ENCODE data around the gene LRRC10B. TPM values are rescaled to one million over a fixed set of nuclear protein-coding genes. Genes with fewer than 3 reads are reported as not detected.

Gene LRRC10B
- total and polyA plus RNA-seq, 3 donors from 2014 or later: 4.8 to 6.4 (median 5.5) TPM

DNA sequence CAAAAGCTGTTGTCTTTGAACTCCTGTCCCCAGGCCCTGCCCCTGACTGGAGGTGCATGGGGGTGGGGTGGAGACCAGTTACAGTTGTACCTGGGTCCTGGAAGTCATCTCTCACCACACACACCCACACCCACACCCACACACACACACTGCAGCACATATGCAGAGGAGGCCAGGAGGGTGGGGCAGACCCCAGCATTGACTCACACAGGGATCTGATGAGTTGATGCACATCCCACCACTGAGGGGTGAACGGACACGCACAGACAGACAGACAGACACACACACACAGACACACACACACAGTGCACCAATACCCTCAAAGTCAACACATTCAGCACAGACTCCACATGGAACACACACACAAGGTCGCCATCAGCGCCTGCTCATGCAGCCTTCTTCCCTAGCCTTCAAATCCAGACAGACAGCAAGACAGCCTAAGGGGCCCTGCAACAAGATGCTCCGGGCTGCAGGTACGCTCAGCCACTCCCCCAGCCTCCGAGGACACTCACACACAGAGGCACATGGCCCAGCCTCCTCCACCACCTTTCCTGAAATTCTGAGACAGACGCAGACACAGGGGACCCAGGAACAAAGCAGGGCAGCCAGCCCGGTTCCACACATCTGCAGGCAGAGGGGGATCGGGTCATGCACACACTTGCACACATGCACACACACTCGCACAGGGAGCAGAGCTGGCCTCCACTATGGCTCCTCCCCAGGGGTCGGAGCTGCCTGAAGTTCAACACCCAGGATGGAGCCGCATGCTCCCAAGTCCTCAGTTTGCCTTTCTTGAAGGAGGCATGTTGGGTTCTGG is 45.8 kb downstream of the LRRC10B start:
- Histone ChIP-seq H3K27me3 (no peaks in the 10 kb centered on the region), H3K9me3 (no peaks in the 10 kb centered on the region), H3K36me3 (ENCODE audit: low read depth, missing control alignments) (no peaks in the 10 kb centered on the region), H3K27ac (no peak overlapping the region), H3K4me3 (no peak overlapping the region), H3K4me1 (no peaks in the 10 kb centered on the region)
- intact Hi-C loops (cut with DNase I; ENCODE audit: low total_unique reads): no loop called here
- TF ChIP-seq POLR2A (IDR thresholded peaks at IDR 0.05): no peak
- TF ChIP-seq, protein P1, sequence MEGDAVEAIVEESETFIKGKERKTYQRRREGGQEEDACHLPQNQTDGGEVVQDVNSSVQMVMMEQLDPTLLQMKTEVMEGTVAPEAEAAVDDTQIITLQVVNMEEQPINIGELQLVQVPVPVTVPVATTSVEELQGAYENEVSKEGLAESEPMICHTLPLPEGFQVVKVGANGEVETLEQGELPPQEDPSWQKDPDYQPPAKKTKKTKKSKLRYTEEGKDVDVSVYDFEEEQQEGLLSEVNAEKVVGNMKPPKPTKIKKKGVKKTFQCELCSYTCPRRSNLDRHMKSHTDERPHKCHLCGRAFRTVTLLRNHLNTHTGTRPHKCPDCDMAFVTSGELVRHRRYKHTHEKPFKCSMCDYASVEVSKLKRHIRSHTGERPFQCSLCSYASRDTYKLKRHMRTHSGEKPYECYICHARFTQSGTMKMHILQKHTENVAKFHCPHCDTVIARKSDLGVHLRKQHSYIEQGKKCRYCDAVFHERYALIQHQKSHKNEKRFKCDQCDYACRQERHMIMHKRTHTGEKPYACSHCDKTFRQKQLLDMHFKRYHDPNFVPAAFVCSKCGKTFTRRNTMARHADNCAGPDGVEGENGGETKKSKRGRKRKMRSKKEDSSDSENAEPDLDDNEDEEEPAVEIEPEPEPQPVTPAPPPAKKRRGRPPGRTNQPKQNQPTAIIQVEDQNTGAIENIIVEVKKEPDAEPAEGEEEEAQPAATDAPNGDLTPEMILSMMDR (IDR thresholded peaks at IDR 0.05): no peak
- no peak for DNase-seq
- WGBS, 2 donors: 64% methylated on average over 10 to 13 of the region's 13 CpGs

DNA sequence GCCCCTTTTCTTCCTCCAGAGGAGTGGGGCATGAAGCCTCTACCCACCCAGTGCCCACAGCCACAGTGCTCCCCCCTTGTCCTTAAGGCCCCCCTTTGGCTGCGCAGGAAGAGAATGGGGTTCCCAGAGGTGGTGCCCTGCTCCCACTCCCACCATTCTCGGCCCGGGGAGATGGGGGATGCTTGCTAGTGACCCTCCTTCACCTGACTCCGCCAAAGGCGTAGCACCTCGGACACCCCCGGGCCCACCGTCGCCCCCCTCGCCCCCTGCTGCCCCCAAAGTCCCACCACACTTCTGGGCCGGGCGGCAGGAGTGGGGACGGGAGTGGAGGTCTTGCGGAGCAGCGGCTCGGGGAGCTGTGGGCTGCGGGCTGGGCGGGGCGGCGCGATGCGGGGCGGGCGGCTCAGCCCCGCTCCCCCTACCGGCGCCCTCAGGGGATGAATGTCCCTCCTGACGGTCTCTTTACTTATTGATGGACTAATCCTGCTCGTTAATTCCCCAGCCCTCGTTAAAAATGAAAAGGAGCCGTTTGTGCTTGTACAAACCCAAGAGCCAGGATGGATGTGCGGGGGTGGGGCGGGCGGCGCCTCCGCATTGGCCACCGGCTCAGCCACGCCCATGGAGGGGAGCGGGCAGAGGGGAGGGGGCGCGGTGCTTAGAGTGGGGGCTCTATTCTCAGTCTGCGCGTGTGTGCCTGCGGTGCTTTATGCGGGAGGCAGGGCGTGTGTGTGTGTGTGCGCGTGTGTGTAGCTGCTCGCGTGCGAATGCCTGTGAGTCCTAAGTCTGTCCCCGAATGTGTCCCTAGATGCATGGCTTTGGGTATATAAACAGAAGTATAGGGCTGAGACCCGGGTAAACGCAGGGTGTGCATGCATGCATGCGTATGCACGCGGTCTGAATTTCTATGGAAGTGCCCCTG is 46.8 kb downstream of the LRRC10B start:
- peak; percentile 40 for DNase-seq
- no peaks in the 10 kb centered on the region for H3K9me3 ChIP-seq
- H3K27me3 ChIP-seq: no peaks in the 10 kb centered on the region
- H3K4me3 ChIP-seq: peak overlapping the region; percentile 9 to 43
- WGBS, 2 donors: 2 to 7% methylated on average over 13 to 49 of the region's 57 CpGs
- H3K36me3 ChIP-seq (ENCODE audit: low read depth, missing control alignments): no peaks in the 10 kb centered on the region
- no peaks in the 10 kb centered on the region for H3K4me1 ChIP-seq
- no peak overlapping the region for H3K27ac ChIP-seq
- intact Hi-C loops (cut with DNase I; ENCODE audit: low total_unique reads): no loop called here
- no peak for TF ChIP-seq POLR2A (IDR thresholded peaks at IDR 0.05)
- TF ChIP-seq, protein P1 (IDR thresholded peaks at IDR 0.05): peak in 1 of 3 experiments; percentile 10

DNA sequence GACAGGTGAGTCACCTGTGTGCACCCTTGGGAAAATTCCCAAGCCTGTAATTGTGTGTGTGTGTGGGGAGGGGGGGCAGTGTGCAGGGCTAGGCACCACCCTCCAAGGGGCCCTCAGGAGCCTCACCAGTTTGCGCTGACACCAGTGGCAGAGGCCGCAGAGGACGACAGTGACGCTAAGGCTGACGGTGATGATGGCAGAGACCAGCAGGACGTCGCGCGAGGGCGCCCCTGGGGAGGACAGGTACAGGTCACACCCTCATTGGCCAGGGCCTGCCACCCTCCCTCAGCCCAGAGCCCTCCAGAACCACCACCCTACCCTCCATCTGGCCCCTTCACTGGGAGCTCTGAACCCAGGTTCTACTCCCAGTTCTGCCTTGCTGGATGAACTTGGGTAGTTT is 47.4 kb downstream of the LRRC10B start:
- Histone ChIP-seq H3K27ac (no peak overlapping the region), H3K36me3 (ENCODE audit: low read depth, missing control alignments) (no peaks in the 10 kb centered on the region), H3K4me1 (no peaks in the 10 kb centered on the region), H3K9me3 (no peaks in the 10 kb centered on the region), H3K4me3 (no peak overlapping the region), H3K27me3 (no peaks in the 10 kb centered on the region)
- 49 to 71% methylated on average over 4 to 10 of the region's 10 CpGs for WGBS, 2 donors
- TF ChIP-seq, protein P1 (IDR thresholded peaks at IDR 0.05): no peak
- TF ChIP-seq POLR2A (IDR thresholded peaks at IDR 0.05): no peak
- no peak for DNase-seq
- intact Hi-C loops (cut with DNase I; ENCODE audit: low total_unique reads): no loop called here

DNA sequence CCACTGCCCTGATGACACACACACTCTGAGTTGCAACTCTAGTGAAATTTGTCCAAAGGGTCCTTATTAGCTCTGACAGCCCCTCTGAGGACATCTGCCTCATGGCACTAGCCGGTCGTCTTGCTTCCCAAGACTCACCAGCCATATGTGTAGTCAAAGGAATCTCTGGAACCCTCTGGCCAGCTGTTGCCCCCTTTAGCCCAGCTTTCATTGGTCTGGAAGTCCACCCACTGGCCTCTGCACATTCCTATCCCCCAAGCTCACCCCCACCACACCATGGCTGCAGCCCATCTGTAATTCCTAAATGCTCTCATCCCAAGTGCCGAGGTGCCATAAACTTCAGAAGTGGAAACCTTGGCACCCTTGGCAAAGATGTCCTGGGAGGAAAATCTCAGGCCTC is 48.1 kb downstream of the LRRC10B start:
- Histone ChIP-seq H3K27me3 (no peaks in the 10 kb centered on the region), H3K36me3 (ENCODE audit: low read depth, missing control alignments) (no peaks in the 10 kb centered on the region), H3K9me3 (no peaks in the 10 kb centered on the region), H3K27ac (no peak overlapping the region), H3K4me1 (no peaks in the 10 kb centered on the region), H3K4me3 (no peak overlapping the region)
- DNase-seq: no peak
- 82 to 100% methylated on average over 3 of the region's 3 CpGs for WGBS, 2 donors
- intact Hi-C loops (cut with DNase I; ENCODE audit: low total_unique reads): no loop called here
- no peak for TF ChIP-seq POLR2A (IDR thresholded peaks at IDR 0.05)
- TF ChIP-seq, protein P1 (IDR thresholded peaks at IDR 0.05): no peak

MicroRNA genes within 50 kb of the gene (microRNA counts, 767-probe panel; counts per million panel counts)
- 0 to 152 counts per million in 2 donors for microRNA hsa-miR-4488

Small RNA genes lying within 50 kb of the gene (microRNA-seq; reads per million reads assigned to microRNA genes)
- gene MIR4488 (ENCODE audit: borderline number of aligned reads in 2 of 2, borderline replicate concordance in 1 of 2): 0 reads per million in 2 donors

Small RNA genes lying within 50 kb of the gene (small RNA-seq; reads per million reads assigned to genes)
- 0 reads per million in 2 donors for gene MIR4488

Other genes with a start within 250 kb of the LRRC10B start
- gene VWCE, start 213.4 kb upstream of the LRRC10B start, total RNA-seq: 10 to 100 TPM; 11.1 TPM
- gene VWCE, start 213.4 kb upstream of the LRRC10B start, polyA plus RNA-seq (ENCODE audit: insufficient read depth, low read depth, low replicate concordance): 6.6 TPM
- gene DDB1, start 175.6 kb upstream of the LRRC10B start, total RNA-seq: 100 to 1,000 TPM; 266 to 333 TPM
- 257 TPM for gene DDB1, start 175.6 kb upstream of the LRRC10B start, polyA plus RNA-seq (ENCODE audit: insufficient read depth, low read depth, low replicate concordance)
- gene TKFC, start 175.5 kb upstream of the LRRC10B start, total RNA-seq: 100 to 1,000 TPM in 1 of 2 donors, 10 to 100 TPM in 1; 90.1 to 121 TPM
- 159 TPM for gene TKFC, start 175.5 kb upstream of the LRRC10B start, polyA plus RNA-seq (ENCODE audit: insufficient read depth, low read depth, low replicate concordance)
- gene CYB561A3, start 146.9 kb upstream of the LRRC10B start, total RNA-seq: 10 to 100 TPM; 41.7 to 55.8 TPM
- gene CYB561A3, start 146.9 kb upstream of the LRRC10B start, polyA plus RNA-seq (ENCODE audit: insufficient read depth, low read depth, low replicate concordance): 39.8 TPM
- 10 to 100 TPM; 41.8 to 42.1 TPM for gene TMEM138, start 146.4 kb upstream of the LRRC10B start, total RNA-seq
- gene TMEM138, start 146.4 kb upstream of the LRRC10B start, polyA plus RNA-seq (ENCODE audit: insufficient read depth, low read depth, low replicate concordance): 61.8 TPM
- gene TMEM216, start 116.2 kb upstream of the LRRC10B start, total RNA-seq: 10 to 100 TPM; 19.4 to 25.6 TPM
- 29.5 TPM for gene TMEM216, start 116.2 kb upstream of the LRRC10B start, polyA plus RNA-seq (ENCODE audit: insufficient read depth, low read depth, low replicate concordance)
- 10 to 100 TPM; 84.2 to 86.5 TPM for gene CPSF7, start 78.8 kb upstream of the LRRC10B start, total RNA-seq
- 107 TPM for gene CPSF7, start 78.8 kb upstream of the LRRC10B start, polyA plus RNA-seq (ENCODE audit: insufficient read depth, low read depth, low replicate concordance)
- 10 to 100 TPM; 66.2 to 85.4 TPM for gene SDHAF2, start 78.6 kb upstream of the LRRC10B start, total RNA-seq
- gene SDHAF2, start 78.6 kb upstream of the LRRC10B start, polyA plus RNA-seq (ENCODE audit: insufficient read depth, low read depth, low replicate concordance): 46.8 TPM
- 1 to 10 TPM; 8.7 to 9.0 TPM for gene SYT7, start 72.3 kb downstream of the LRRC10B start, total RNA-seq
- gene SYT7, start 72.3 kb downstream of the LRRC10B start, polyA plus RNA-seq (ENCODE audit: insufficient read depth, low read depth, low replicate concordance): 5.9 TPM
- 1 to 10 TPM; 7.1 to 8.3 TPM for gene DAGLA, start 171.6 kb downstream of the LRRC10B start, total RNA-seq
- 5.1 TPM for gene DAGLA, start 171.6 kb downstream of the LRRC10B start, polyA plus RNA-seq (ENCODE audit: insufficient read depth, low read depth, low replicate concordance)
- gene MYRF, start 243.9 kb downstream of the LRRC10B start, total RNA-seq: 10 to 100 TPM in 1 of 2 donors, 1 to 10 TPM in 1; 9.2 to 10.7 TPM
- 15.2 TPM for gene MYRF, start 243.9 kb downstream of the LRRC10B start, polyA plus RNA-seq (ENCODE audit: insufficient read depth, low read depth, low replicate concordance)